H9 (cell line): ENCODE data around the gene RRP12. TPM values are rescaled to one million over a fixed set of nuclear protein-coding genes. Genes with fewer than 3 reads are reported as not detected.

ENCODE experiments used
- DNase-seq: peaks from one replicate; pipeline ENCODE4 v3.0.0-alpha.2; 2017
- H2AFZ ChIP-seq: one replicate; pipeline ENCODE4 v1.6.1; 2013; ENCODE audit warnings: mild to moderate bottlenecking, low read length, control low read depth, moderate library complexity
- H2AK5ac ChIP-seq: 2 replicates; pipeline ENCODE4 v1.6.1; 2013; ENCODE audit warnings: low read length, control low read depth, mixed read lengths; ENCODE audit not compliant: insufficient read length
- H2BK120ac ChIP-seq: one replicate; pipeline ENCODE4 v1.6.1; 2013; ENCODE audit warnings: low read depth, mild to moderate bottlenecking, low read length, control low read depth, inconsistent platforms; ENCODE audit not compliant: poor library complexity, severe bottlenecking
- H2BK12ac ChIP-seq: 2 replicates; pipeline ENCODE4 v1.6.1; 2013; ENCODE audit warnings: low read length, control low read depth, mixed read lengths, low read depth; ENCODE audit not compliant: insufficient read length
- H2BK15ac ChIP-seq: 2 replicates; pipeline ENCODE4 v1.6.1; 2013; ENCODE audit warnings: low read depth, low read length, control low read depth
- H2BK20ac ChIP-seq: one replicate; pipeline ENCODE4 v1.6.1; 2013; ENCODE audit warnings: low read depth, mild to moderate bottlenecking, low read length, control low read depth, inconsistent platforms; ENCODE audit not compliant: poor library complexity, severe bottlenecking
- H2BK5ac ChIP-seq: 2 replicates; pipeline ENCODE4 v1.6.1; 2013; ENCODE audit warnings: low read length, control low read depth, mixed read lengths; ENCODE audit not compliant: insufficient read length
- H3K14ac ChIP-seq: 2 replicates; pipeline ENCODE4 v1.6.1; 2013; ENCODE audit warnings: low read length, control low read depth; ENCODE audit not compliant: insufficient read depth
- H3K18ac ChIP-seq: 2 replicates; pipeline ENCODE4 v1.6.1; 2013; ENCODE audit warnings: low read depth, mild to moderate bottlenecking, mixed read lengths, low read length, control low read depth; ENCODE audit not compliant: insufficient read length
- H3K23ac ChIP-seq: 2 replicates; pipeline ENCODE4 v1.6.1; 2013; ENCODE audit warnings: low read length, control low read depth, mixed read lengths, low read depth; ENCODE audit not compliant: insufficient read length
- H3K23me2 ChIP-seq: 2 replicates; pipeline ENCODE4 v1.6.1; 2013; ENCODE audit warnings: low read depth, mild to moderate bottlenecking, mixed read lengths, low read length, control low read depth; ENCODE audit not compliant: insufficient read length, poor library complexity, severe bottlenecking
- H3K27ac ChIP-seq: 2 replicates; pipeline ENCODE4 v1.5.1; 2013; ENCODE audit warnings: low read length, control low read depth, mixed read lengths, low read depth; ENCODE audit not compliant: insufficient read length
- H3K27me3 ChIP-seq: 2 replicates; pipeline ENCODE4 v1.6.1; 2013; ENCODE audit warnings: low read length, control low read depth, inconsistent platforms; ENCODE audit not compliant: insufficient read depth
- H3K4ac ChIP-seq: 2 replicates; pipeline ENCODE4 v1.6.1; 2013; ENCODE audit warnings: low read depth, mild to moderate bottlenecking, control low read depth, inconsistent platforms, low read length, moderate library complexity
- H3K4me1 ChIP-seq: 2 replicates; pipeline ENCODE4 v1.6.1; 2013; ENCODE audit warnings: low read length, control low read depth, inconsistent platforms; ENCODE audit not compliant: insufficient read depth
- H3K4me2 ChIP-seq: 2 replicates; pipeline ENCODE4 v1.6.1; 2013; ENCODE audit warnings: low read length, control low read depth, mixed read lengths; ENCODE audit not compliant: insufficient read length, insufficient read depth
- H3K56ac ChIP-seq: 2 replicates; pipeline ENCODE4 v1.6.1; 2013; ENCODE audit warnings: low read depth, mild to moderate bottlenecking, mixed read lengths, low read length, control low read depth; ENCODE audit not compliant: insufficient read length
- H3K79me1 ChIP-seq: 2 replicates; pipeline ENCODE4 v1.6.1; 2013; ENCODE audit warnings: low read depth, mild to moderate bottlenecking, moderate library complexity, low read length, control low read depth, inconsistent platforms; ENCODE audit not compliant: insufficient read depth, poor library complexity, severe bottlenecking
- H3K79me2 ChIP-seq: 2 replicates; pipeline ENCODE4 v1.6.1; 2013; ENCODE audit warnings: low read length, control low read depth, inconsistent platforms; ENCODE audit not compliant: insufficient read depth
- H3K9ac ChIP-seq: 2 replicates; pipeline ENCODE4 v1.6.1; 2013; ENCODE audit warnings: low read length, control low read depth, mixed read lengths; ENCODE audit not compliant: insufficient read length; ENCODE audit errors: extremely low read depth
- H3K9me3 ChIP-seq: one replicate; pipeline ENCODE4 v1.6.1; 2013; ENCODE audit warnings: low read depth, low read length, inconsistent platforms; ENCODE audit not compliant: control insufficient read depth
- H3T11ph ChIP-seq: one replicate; pipeline ENCODE4 v1.6.1; 2013; ENCODE audit warnings: mild to moderate bottlenecking, low read length, control low read depth, inconsistent platforms
- H4K20me1 ChIP-seq: one replicate; pipeline ENCODE4 v1.6.1; 2013; ENCODE audit not compliant: control insufficient read depth, insufficient read length, insufficient read depth
- H4K5ac ChIP-seq: 2 replicates; pipeline ENCODE4 v1.6.1; 2013; ENCODE audit warnings: low read depth, mild to moderate bottlenecking, mixed read lengths, low read length, control low read depth; ENCODE audit not compliant: insufficient read length
- H4K8ac ChIP-seq: replicated peaks from 2 replicates; pipeline ENCODE4 v1.6.1; 2013; ENCODE audit warnings: low read length, control low read depth, mixed read lengths, low read depth; ENCODE audit not compliant: insufficient read length
- H4K91ac ChIP-seq: 2 replicates; pipeline ENCODE4 v1.6.1; 2013; ENCODE audit warnings: low read depth, mild to moderate bottlenecking, moderate library complexity, mixed read lengths, low read length, control low read depth; ENCODE audit not compliant: insufficient read length
- H3K27ac Mint-ChIP-seq, 3 experiments: 2 replicates in 2 of 3; 3 replicates in 1 of 3; pipeline ENCODE4 v1.8.0; 2020 to 2021; ENCODE audit warnings: mixed read lengths in 3 of 3, mild to moderate bottlenecking in 1 of 3, moderate library complexity in 1 of 3
- H3K27me3 Mint-ChIP-seq: 2 replicates; pipeline ENCODE4 v1.8.0; 2021; ENCODE audit warnings: low read depth, mild to moderate bottlenecking, moderate library complexity, mixed read lengths
- H3K36me3 Mint-ChIP-seq, 3 experiments: 2 replicates in 2 of 3; 3 replicates in 1 of 3; pipeline ENCODE4 v1.8.0; 2020 to 2021; ENCODE audit warnings: low read depth in 3 of 3, mixed read lengths in 3 of 3; ENCODE audit not compliant: insufficient read depth in 1 of 3
- H3K4me1 Mint-ChIP-seq, 2 experiments: 2 replicates each; pipeline ENCODE4 v1.8.0; 2020; ENCODE audit warnings: mixed read lengths in 2 of 2
- H3K4me3 Mint-ChIP-seq, 2 experiments: 2 replicates in 1 of 2; 3 replicates in 1 of 2; pipeline ENCODE4 v1.8.0; 2020 to 2021; ENCODE audit warnings: mild to moderate bottlenecking in 2 of 2, mixed read lengths in 2 of 2, moderate library complexity in 1 of 2
- H3K9me3 Mint-ChIP-seq, 2 experiments: 2 replicates in 1 of 2; 3 replicates in 1 of 2; pipeline ENCODE4 v1.8.0; 2020; ENCODE audit warnings: mild to moderate bottlenecking in 2 of 2, mixed read lengths in 2 of 2, moderate library complexity in 1 of 2
- WGBS: extraction: QIAGEN DNeasy Blood & Tissue Kit; methylation state at CpG from one replicate; pipeline ENCODE4 v1.1.7; 2013; ENCODE audit warnings: missing lambda C conversion rate, low lambda C conversion rate, mixed read lengths; ENCODE audit not compliant: insufficient read length; ENCODE audit errors: extremely low coverage; 5-methylcytosine and 5-hydroxymethylcytosine counted together
- total RNA-seq: library from RNA; stranded (reverse); gene quantifications from 2 replicates; pipeline ENCODE4 v1.2.1, GENCODE V29; 2021
- TF ChIP-seq, protein P1 (sequence below): fragments of 200-600 bp; sonication (generic); conservative IDR thresholded peaks from 3 replicates; pipeline ENCODE4 v1.8.0; 2021; ENCODE audit warnings: antibody characterized with exemption, mild to moderate bottlenecking

Gene RRP12
- total RNA-seq, 1 experiment from 2014 or later: 71.6 TPM

DNA sequence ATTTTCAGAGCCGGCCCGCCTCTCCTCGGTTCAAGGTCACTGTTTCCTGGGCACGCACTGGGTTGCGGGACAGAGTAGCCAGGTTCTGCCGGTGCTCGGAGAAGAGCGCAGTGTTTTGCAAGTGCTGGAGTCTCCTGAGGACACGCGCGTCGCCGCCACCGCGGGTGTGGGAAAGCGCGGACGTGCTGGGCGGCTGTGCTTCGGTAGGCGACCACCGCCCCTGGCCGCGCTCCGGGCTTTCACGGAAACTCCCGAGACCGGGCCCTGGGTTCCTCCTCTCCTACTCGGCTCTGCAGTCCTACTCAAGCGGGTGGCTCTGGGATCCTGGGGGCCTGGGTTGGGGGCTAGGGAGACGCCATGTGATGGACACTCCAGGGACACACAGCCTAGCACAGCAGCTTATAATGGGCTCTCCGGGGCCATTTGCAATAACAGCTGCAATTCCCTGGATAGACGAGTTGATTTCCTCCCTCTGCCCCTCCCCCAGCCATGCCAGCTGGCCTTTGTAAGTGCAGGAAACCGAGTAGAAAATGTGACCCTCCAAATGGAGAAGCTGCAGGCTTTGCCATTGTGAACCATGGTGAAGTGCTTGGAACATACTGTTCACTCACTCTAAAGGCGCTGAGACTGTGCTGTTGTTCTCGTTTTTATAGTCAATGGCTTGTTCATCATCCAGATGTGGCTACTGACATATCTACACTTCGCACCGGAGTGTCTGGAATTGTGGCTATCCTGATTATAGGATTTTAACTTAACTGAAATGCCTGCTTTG, 79.9 kb downstream of the RRP12 start:
- H3K4me1 Mint-ChIP-seq: peaks cover 39 to 40% of the 10 kb centered on the region in 2 experiments
- H3K18ac ChIP-seq: peak overlapping the region; percentile 35
- H3K4me2 ChIP-seq: peak overlapping the region; percentile 72
- H2BK12ac ChIP-seq: no peak overlapping the region
- H3K23ac ChIP-seq: no peak overlapping the region
- no CpG with 5 or more reads among the region's 38 CpGs for WGBS
- H3K27ac ChIP-seq: no peak overlapping the region
- no peaks in the 10 kb centered on the region for H3K79me2 ChIP-seq
- H2BK15ac ChIP-seq: no peak overlapping the region
- H3K9ac ChIP-seq: no peak overlapping the region
- H3K4me3 Mint-ChIP-seq: peak overlapping the region; percentile 72 to 85
- H4K5ac ChIP-seq: no peak overlapping the region
- peak overlapping the region in 2 of 3 experiments; percentile 35 to 72; a peak in 2 of 7 replicates for H3K27ac Mint-ChIP-seq
- H3K79me1 ChIP-seq: no peaks in the 10 kb centered on the region
- H3K23me2 ChIP-seq: peaks cover 23% of the 10 kb centered on the region
- H3K27me3 Mint-ChIP-seq: peaks cover 33% of the 10 kb centered on the region
- H3K14ac ChIP-seq: no peak overlapping the region
- DNase-seq: peak; percentile 64
- no peaks in the 10 kb centered on the region for H4K20me1 ChIP-seq
- H3K4me1 ChIP-seq: peaks cover 3% of the 10 kb centered on the region; the same call in 1 of the 2 replicates
- H3K36me3 Mint-ChIP-seq: 0 out of 7 replicates have a peak, but pooled peaks cover 0 to 3% (median 0%) of the 10 kb centered on the region in 3 experiments
- no peak overlapping the region for H3K56ac ChIP-seq
- H3K9me3 Mint-ChIP-seq: no peaks in the 10 kb centered on the region; a peak in 1 of 5 replicates
- H2BK20ac ChIP-seq: no peak overlapping the region
- H2AFZ ChIP-seq: no peak overlapping the region
- no peak overlapping the region for H4K91ac ChIP-seq
- H3T11ph ChIP-seq: no peak overlapping the region
- H3K4ac ChIP-seq: no peak overlapping the region
- no peak overlapping the region for H2BK120ac ChIP-seq
- no peak overlapping the region for H2BK5ac ChIP-seq
- TF ChIP-seq, protein P1, sequence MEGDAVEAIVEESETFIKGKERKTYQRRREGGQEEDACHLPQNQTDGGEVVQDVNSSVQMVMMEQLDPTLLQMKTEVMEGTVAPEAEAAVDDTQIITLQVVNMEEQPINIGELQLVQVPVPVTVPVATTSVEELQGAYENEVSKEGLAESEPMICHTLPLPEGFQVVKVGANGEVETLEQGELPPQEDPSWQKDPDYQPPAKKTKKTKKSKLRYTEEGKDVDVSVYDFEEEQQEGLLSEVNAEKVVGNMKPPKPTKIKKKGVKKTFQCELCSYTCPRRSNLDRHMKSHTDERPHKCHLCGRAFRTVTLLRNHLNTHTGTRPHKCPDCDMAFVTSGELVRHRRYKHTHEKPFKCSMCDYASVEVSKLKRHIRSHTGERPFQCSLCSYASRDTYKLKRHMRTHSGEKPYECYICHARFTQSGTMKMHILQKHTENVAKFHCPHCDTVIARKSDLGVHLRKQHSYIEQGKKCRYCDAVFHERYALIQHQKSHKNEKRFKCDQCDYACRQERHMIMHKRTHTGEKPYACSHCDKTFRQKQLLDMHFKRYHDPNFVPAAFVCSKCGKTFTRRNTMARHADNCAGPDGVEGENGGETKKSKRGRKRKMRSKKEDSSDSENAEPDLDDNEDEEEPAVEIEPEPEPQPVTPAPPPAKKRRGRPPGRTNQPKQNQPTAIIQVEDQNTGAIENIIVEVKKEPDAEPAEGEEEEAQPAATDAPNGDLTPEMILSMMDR: no peak
- no peak overlapping the region for H4K8ac ChIP-seq
- H2AK5ac ChIP-seq: no peak overlapping the region
- peaks cover 9% of the 10 kb centered on the region; the same call in 1 of the 2 replicates for H3K27me3 ChIP-seq
- H3K9me3 ChIP-seq: no peaks in the 10 kb centered on the region
